NCI-H128 (cell line): ENCODE results near the gene KCNMA1.

Experiments
- DNase-seq: peaks from one replicate; lab custom pipeline; 2025; ENCODE audit not compliant: unreplicated experiment; lab: John Stamatoyannopoulos, UW

KCNMA1 gene

DNA sequence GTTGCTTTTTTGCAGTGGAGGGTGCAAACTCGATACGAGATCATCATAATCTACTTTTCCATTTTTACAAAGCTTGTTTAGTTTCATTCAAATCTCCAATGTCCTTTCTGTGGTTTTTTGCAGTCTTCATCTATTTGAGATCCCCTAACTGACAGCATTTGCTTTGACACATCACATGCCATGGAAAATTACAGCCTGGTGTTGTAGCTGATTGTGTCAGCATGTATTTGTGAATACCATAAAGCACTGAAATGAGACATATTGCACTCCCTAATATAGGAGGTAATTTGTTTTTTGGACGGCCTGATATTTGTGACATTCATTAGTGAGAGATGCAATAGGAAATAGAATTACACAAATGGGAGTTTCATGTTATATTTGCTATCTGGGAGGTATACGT is 620.8 kb downstream of the KCNMA1 start:
- no peak for DNase-seq

DNA sequence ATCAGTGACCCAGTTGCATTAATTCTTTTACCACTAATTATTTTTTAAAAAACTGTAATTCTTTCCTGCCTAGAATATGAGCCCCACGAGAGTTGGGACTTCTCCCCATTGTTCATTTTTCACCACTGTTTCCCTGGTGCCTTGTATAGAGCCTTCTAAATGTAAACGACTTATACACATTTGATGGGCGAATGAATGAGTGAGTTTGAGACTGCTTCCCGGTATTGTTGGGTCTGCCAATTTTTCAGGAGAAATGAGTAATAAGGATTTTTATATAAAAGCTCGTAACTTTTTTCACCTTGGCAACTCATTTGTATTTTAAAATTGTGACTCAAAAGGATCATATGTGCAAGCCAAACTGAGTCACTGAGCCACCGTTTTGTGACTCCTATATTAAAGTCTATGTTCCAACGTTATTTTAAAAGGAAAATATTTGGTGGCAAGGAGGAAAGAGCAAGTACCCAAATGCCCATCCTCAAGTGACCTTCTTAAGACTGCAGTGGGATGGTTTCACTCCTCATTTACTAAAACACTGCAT is 621.3 kb downstream of the KCNMA1 start:
- DNase-seq = no peak

DNA sequence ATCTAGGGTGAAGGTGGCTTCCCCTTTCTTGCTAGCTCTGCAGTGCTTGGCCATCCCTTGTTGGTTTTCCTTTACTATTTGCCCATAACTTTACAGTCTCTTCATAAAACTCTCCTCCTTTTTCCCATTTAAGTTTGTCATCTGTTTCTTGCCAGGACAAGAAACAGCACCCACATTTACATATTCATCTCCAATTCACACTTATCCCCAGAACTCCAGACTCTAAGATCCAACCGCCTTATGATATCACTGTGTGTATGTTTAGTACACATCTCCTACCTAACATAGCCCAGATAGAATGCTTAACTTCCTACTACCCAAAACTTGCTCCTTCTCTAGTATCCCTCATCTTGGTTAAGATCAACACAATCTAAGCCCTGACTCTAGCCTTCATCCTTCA is 622.2 kb downstream of the KCNMA1 start:
- no peak for DNase-seq

DNA sequence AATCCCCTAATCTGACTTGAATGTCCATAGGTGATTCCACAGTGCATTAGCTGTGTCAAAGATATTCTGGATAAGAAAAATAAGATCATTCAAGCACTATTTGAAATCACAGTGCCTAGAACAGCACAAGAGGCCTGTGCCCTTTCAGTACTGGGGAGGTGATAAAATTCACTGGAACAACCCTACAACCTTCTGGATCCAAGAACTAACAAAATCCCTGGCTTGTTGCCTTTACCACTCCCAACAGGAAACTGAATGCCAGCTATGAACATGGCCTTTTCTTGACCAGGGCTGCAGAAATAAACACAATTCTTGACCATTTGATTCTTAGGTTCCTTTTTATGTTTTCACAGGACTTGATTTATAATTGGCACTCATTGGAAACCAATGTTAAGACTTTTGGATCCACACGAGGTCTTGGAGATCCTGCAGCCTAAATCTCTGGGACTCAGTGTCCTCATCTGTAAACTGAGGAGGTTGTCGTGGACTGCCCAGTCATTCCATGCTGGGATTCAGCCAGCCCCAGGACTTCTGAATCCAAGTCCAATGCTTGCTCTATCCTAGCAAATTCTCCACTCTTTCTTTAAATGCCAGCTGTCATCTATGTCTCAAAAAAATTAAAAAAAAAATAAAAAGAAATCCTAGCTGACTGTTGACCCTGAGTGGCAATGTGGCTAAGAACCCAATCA is 624.7 kb downstream of the KCNMA1 start:
- DNase-seq = no peak

DNA sequence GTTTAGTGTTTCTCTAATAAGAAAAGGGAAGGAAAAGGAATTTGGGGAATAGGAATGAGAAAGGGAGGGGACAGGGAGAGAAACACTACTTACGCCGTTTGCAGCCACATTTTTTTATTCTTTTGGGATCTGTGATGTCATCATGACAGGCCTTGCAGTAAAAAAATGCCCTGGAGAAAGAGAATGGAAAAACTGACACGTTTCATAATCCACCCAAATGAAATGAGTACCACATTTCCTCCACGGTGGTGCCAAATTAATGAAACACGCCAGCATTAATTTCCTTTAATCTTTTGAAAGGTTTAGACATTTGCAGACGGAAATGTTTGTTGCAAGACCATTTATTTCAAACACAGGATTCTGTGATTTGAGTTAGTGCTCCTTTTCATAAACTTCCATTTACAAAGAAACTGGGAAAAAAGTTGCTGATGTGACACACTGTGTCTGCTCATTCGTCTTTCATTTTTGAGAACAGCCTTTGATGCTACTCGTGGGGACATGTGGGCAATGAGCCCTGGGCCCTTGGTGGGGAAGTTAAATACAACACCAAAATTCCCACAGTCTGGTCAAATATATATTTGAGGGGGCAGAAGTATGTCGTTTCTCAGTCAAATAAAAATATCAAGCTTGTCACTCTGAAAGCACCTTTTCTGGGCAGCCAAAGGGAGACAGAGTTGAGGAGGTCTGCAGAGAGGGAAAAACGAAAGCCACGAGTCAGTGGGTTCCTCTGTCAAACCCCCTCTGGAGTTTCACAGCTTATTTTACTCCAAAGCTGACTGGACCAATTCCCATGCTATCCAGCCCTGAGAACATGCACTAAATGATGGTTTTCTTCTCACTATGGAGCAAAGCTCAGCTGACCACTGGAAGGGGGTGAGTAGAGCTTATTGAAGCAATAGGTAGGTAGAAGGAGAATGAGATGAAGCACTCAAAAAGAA is 625.5 kb downstream of the KCNMA1 start:
- no peak for DNase-seq

DNA sequence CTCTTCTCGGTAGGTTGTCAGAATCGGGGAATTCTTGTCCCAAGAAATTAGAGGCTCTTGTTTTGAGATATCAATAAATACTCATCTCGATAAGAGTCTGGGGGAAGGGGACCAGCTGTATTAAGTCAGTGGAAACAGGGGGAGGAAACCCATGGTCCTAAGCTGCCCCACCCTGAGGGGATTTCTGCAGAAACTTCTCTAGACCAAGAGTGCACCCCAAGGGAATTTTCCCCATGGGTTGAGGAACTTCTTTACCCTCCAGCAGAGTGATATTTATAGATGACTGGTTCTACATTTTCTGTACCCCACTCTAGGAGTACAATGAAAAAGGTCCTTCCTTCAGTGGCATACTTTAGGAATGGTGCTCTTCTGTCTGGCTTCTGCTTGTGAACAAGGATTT is 627.2 kb downstream of the KCNMA1 start:
- no peak for DNase-seq

DNA sequence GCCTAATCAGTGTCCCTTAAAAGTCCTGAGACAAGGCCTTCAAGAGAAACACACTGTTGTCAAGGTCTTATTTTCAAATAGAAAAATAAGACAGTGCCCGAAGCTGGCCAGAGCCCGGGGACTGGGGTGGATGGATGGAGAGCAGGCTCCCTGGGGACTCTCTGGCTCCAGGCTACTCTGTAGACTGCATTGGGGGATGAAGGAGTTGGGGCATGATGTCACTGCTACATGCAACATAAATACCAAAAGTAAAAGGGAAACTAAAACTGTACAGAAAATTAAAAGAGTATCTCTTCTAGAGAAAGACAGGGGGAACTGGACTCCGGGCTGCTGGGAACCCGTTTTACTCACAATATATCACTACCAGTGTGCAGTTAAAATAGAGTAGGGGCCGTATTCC is 629.8 kb downstream of the KCNMA1 start:
- no peak for DNase-seq

DNA sequence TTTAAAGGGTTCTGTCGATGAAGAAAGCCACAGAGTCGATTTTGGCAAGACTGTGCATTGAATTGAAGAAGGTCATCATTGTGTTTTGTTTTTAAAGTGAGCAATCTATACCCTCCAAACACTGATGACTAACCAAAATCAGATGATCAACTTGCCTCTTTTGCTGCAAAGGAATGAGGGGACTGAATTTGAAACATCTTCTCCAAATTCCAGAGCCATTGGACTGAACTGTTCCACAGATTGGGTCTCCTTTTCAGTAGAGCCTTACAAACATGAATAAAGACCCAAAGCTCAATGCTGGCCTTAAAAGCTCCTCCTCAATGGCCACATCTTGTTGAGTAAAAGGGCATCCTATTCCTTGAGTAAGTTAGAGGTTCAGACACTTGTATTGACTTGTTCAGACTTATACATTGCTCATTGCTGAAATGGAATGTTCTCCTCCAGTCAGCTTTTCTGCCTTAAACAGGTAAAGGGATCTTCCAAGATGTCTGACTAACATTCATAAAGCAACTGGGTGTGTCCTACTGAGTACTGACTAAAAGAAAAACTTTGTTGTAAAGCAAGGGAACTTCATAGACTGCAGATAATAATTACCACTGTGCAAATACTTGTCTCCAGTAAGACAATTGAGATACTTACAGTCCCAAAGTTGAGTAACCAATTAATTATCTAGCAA is 630.6 kb downstream of the KCNMA1 start:
- no peak for DNase-seq

DNA sequence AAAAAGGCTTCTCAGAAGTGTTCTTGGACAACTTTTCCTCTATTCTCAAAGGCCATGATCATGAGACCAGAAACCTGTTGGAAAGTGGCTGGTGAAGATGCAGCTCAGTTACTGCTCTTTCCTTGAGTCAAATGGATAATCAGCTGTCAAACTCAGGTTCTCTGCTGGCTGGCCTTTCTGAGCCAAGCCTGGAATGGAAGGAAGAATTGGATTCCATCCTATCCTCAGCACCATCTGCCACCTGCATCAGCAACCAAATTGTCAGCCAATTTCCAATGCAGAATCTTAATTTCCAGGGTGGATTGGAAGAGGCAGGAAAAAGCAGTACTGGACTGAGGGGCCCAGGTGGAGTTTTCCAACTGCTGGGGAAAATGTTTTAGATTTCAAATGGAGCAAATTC is 631.7 kb downstream of the KCNMA1 start:
- DNase-seq = no peak

DNA sequence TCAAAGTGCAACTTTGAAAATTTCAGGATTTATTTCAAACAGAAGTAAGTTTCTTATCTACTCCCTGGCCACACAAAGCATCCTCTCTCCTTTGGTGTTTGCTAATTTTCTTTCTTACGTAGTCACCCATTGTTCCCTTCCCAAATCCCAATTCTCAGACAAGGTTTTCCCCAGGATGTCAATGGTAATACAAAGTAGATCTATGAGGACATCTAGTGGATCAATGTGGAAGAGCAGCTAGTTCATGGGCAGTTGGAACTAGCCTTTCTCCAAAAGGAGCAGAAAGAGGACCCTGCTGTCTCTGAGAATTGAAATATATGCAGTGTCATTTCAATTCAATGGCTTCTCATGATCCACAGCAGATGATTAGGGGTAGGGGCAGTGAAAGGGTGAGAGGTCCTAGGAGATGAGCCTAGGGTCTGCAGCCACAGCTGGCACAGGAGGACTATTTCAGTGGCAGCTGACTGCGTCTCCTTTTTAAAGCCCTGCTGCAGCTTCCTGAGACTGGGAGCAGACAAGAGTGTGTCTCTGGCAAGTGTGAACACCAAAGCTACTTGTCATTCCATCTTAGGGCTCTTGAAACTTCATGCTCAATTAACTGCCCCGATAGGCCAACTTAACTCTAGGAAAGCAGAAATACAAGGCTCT is 632.6 kb downstream of the KCNMA1 start:
- DNase-seq = peak; percentile 39

DNA sequence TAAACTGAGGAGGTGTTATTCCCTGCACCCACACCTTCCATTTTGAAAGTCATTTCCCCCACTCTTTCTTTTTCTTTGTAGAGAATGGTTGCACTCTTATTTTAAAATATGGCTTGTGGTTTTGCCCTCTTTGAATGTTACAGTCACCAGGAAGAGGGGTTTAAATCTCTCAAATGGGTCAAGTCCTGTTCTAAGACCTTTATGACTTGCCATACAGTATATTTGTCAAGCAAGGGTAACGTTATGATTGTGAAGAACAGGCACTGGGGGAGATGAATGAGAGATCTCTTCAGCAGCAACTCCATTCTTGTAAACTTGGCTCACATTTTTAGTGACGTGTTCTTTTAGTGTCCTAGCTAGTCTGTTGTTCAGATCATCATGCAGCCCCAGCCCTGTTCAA is 634.7 kb downstream of the KCNMA1 start:
- DNase-seq = no peak

DNA sequence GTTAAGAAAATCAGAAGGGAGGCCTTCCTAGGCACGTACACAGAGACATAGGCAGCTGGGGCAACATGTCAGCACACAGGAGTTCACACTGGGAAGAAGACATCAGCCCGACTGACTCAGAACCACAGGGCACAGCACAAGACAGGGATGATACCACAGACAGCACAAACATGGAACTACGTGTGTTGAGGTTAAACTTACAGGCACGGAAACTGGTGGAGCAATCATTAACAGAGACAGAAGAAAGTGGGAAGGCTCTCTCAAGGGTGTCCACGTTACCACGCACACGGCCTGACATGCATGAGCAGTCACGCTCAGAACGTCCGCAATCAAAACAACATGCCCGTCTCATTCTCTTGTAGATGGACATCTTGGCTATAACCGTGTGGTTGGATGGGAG is 636.4 kb downstream of the KCNMA1 start:
- DNase-seq = no peak

DNA sequence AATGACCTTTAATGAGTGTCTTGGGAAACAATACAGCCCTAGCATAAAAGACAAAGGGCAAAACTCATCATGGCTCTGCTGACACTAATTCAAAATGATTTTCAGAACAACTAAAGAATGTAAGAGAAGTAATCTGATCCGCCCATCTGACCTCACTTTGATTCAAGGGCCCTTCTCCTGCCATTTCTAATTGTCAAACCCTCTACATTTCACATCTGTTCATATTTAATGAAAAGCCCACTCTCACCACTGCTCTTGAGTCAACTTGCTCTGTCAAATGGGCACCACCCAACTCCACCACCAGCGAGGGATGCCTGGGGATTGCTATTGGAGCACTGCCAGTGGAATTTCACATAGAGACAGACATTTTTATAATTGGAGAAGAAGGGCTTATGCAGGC is 639.2 kb downstream of the KCNMA1 start:
- peak; percentile 14 for DNase-seq

DNA sequence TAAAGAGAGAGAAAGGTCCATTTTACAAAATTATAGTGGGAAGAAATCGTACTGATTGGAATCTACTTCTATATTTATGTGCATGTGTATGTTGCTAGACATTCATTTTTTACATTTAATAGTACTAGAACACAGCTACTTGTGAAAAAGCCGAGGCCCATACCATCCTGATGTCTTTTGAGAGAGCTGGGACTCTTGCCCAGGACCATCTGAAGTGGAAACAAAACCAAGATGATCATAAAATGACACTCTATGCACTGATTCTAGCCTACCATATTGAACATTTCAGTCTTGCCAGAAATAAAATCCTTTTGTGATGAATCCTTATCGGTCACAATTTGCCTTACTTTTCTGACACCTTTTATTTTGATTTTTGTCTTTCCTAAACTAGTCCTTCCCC is 640.0 kb downstream of the KCNMA1 start:
- no peak for DNase-seq

DNA sequence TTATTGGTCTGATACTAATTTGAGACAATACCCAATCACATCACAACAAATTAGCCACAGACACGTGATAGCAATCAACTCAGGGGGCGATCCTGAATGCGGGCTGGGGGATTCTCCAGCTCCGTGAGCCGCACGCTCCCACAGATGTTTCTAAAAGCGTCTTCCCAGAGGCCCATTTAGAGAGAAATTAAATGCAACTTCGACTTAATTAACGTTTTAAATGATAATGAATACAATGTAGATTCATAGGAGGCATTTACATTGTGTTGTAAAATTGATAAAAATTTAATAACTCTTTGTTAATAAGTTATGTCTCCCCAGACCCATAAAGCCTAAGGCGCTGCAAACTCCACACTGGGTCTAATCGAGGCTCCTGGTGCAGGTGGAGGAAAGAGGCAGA is 642.6 kb downstream of the KCNMA1 start:
- no peak for DNase-seq

DNA sequence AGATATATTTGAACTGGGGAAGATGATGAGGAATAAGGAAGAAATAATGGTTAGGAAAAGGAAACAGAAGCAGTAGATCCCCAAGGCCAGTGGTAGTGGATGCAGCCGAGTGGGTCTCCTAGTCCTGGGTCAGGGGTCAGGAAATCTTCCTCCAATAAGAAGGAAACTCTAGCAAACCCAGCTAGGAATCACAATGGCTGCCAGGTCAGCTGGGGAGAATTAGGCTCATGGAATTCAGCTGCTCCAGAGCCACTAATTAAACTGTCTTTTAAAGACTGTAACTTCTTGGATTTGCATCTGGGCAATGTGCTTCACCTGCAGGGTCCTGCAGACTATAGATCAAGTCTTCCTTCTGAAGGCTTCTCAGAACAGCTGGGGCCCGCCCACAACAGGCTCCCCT is 644.4 kb downstream of the KCNMA1 start:
- no peak for DNase-seq

DNA sequence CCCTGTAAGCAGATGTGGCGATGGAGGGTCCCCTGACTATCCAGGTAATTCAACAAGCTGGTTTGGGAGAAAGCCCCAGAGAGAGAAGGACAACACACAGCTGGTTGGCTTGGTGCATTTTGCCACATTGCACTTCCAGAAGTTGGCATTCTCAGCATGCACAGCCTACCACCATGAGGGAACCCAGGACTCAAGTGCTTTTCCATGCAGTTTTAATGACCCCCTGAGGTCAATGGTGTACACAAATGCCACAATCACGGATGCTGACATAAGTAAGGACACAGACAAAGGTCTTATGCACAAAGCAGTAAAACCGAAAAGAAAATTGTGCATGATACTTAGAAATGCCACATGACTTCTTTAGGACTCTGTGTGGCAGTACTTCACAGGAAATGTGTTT is 645.1 kb downstream of the KCNMA1 start:
- DNase-seq = peak; percentile 2

DNA sequence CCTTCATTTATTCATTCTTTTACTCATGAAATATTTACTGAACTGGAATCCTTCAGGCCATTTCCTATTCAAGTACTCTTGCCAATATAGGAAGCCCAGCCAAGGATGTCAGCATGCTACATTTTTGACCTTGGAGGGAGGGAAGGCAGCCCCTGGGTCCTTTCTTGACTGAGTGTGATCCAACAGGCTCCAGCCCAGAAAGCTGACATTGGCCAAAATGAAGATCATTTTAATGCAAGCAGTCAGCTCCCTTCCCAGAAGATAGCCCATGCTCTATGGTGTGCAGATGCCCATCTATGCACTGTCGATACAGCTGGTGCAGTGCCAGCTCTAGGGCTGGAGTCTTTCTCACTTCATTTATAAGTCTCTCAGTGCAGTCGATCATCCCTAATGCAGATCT is 646.0 kb downstream of the KCNMA1 start:
- no peak for DNase-seq

DNA sequence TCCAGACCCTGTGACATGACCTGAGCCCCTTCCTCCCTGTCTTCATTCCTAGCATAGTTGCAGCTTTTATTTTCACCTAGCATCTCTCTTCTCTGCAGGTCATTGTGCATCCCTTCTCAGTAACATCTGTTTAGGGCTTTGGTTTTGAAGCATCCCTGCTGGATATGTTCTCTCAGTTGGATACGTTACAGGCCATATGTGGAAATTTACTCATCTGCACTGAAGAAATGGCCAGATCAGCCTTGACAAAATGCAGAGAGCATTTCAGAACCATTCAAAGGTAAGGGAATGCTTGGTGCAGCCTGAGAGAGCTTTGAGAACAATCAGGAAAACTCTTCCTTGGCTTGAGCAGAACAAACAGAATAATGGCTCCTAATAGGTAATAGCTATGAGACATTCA is 647.0 kb downstream of the KCNMA1 start:
- DNase-seq = no peak

DNA sequence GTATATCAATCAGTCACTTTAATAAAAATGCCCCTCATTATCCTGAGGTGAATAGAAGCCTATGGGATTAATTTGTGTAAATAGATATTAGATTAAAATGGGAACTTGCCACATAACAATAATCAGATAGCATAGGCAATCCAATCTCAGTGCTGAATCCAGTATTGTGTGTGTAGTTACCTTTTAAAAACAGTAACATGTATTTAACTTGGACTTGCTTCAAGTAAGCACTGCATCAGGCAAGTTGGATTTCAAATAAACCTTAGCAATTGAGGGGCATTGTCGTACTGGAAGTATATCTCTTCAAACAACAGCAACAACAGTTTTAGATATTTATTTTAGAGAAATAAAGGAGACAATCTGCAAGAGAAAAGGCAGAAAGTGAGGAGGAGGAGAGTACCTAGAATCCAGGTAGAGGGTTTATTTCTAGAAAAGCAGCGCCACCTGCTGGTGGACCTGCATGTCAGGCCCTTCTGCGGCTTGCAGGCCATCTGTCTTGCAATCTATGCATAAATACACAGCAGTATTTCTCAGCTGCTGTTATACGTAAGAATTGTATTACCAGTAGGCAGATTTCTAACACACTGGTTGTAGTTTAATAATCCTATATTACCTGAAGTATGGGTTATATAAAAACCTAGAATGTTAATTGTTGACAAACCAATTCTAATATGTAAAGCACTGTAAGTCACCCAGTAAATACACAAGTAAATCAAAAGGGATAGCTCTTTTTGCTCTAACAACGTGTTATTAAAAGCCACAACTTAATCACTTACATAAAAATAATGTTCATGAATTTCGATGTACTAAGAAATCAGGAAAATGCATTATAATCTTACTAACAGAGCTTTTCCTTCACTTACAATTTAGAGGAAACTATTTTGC is 652.8 kb downstream of the KCNMA1 start:
- peak; percentile 50 for DNase-seq
